Measurements from ENCODE around the gene CYTH3. TPM values are rescaled to one million over a fixed set of nuclear protein-coding genes. Genes with fewer than 3 reads are reported as not detected.

Gene CYTH3
- total RNA-seq, 1 experiment from 2014 or later = 16.7 TPM

DNA sequence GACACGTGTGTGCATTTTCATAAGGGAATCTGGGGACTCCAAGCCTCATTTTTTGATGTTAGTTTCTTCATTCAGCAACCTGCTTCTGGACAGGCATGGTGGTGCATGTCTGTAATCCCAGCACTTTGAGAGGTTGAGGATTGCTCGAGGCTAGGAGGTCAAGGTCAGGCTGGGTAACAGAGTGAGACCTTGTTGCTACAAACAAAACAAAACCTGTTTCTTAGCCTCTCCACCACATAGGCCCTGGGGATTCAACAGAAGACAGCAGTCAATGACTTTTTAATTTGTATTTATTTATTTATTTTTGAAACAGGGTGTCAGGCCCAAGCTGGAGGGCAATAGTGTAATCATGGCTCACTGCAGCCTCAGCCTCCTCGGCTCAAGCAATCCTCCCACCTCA lies 6.9 kb upstream of the CYTH3 start:
- Histone ChIP-seq H3K4me2 (ENCODE audit: low read length) (no peak overlapping the region), H3K9me3 (ENCODE audit: control insufficient read depth in 1 of 2, insufficient read depth in 1 of 2, low read depth in 1 of 2, low read length in 2 of 2) (no peaks in the 10 kb centered on the region), H3K36me3 (ENCODE audit: control insufficient read depth in 1 of 2, insufficient read depth in 2 of 2, low read length in 2 of 2) (no peaks in the 10 kb centered on the region), H3K79me2 (ENCODE audit: insufficient read depth, low read length) (no peaks in the 10 kb centered on the region), H3K27me3 (ENCODE audit: insufficient read depth, low read length) (no peaks in the 10 kb centered on the region), H3K9ac (ENCODE audit: low read length) (no peak overlapping the region), H3K4me3 (replicated peaks in 1 of 2; ENCODE audit: low read depth in 1 of 2, low read length in 2 of 2) (no peak overlapping the region), H4K20me1 (ENCODE audit: insufficient read depth) (no peaks in the 10 kb centered on the region), H3K27ac (ENCODE audit: low read depth, low read length) (no peak overlapping the region), H3K9me2 (ENCODE audit: insufficient read depth) (no peaks in the 10 kb centered on the region), H2AFZ (ENCODE audit: low read depth, low read length, poor library complexity, severe bottlenecking) (no peak overlapping the region), H3K4me1 (ENCODE audit: control insufficient read depth in 1 of 2, insufficient read depth in 2 of 2, low read length in 2 of 2) (peaks cover 19 to 34% of the 10 kb centered on the region in 2 experiments)
- no peak for DNase-seq (ENCODE audit: low read depth, low spot score)
- TF ChIP-seq, protein P1, sequence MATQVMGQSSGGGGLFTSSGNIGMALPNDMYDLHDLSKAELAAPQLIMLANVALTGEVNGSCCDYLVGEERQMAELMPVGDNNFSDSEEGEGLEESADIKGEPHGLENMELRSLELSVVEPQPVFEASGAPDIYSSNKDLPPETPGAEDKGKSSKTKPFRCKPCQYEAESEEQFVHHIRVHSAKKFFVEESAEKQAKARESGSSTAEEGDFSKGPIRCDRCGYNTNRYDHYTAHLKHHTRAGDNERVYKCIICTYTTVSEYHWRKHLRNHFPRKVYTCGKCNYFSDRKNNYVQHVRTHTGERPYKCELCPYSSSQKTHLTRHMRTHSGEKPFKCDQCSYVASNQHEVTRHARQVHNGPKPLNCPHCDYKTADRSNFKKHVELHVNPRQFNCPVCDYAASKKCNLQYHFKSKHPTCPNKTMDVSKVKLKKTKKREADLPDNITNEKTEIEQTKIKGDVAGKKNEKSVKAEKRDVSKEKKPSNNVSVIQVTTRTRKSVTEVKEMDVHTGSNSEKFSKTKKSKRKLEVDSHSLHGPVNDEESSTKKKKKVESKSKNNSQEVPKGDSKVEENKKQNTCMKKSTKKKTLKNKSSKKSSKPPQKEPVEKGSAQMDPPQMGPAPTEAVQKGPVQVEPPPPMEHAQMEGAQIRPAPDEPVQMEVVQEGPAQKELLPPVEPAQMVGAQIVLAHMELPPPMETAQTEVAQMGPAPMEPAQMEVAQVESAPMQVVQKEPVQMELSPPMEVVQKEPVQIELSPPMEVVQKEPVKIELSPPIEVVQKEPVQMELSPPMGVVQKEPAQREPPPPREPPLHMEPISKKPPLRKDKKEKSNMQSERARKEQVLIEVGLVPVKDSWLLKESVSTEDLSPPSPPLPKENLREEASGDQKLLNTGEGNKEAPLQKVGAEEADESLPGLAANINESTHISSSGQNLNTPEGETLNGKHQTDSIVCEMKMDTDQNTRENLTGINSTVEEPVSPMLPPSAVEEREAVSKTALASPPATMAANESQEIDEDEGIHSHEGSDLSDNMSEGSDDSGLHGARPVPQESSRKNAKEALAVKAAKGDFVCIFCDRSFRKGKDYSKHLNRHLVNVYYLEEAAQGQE (IDR thresholded peaks at IDR 0.05; ENCODE audit: low read depth) = no peak
- no peak for TF ChIP-seq ELF1 (IDR thresholded peaks at IDR 0.05; ENCODE audit: borderline replicate concordance, low read depth)
- TF ChIP-seq CBX3 (IDR thresholded peaks at IDR 0.05; ENCODE audit: low read depth) = no peak
- TF ChIP-seq EZH2 (IDR thresholded peaks at IDR 0.05) = no peak
- TF ChIP-seq FOSL1 (IDR thresholded peaks at IDR 0.05; ENCODE audit: low read depth) = no peak
- TF ChIP-seq EGR1 (IDR thresholded peaks at IDR 0.05; ENCODE audit: low read depth) = no peak
- TF ChIP-seq SIN3A (IDR thresholded peaks at IDR 0.05; ENCODE audit: low read depth) = no peak
- TF ChIP-seq ZNF274 (IDR thresholded peaks at IDR 0.05; ENCODE audit: low read depth, low read length) = no peak
- TF ChIP-seq, protein P2, sequence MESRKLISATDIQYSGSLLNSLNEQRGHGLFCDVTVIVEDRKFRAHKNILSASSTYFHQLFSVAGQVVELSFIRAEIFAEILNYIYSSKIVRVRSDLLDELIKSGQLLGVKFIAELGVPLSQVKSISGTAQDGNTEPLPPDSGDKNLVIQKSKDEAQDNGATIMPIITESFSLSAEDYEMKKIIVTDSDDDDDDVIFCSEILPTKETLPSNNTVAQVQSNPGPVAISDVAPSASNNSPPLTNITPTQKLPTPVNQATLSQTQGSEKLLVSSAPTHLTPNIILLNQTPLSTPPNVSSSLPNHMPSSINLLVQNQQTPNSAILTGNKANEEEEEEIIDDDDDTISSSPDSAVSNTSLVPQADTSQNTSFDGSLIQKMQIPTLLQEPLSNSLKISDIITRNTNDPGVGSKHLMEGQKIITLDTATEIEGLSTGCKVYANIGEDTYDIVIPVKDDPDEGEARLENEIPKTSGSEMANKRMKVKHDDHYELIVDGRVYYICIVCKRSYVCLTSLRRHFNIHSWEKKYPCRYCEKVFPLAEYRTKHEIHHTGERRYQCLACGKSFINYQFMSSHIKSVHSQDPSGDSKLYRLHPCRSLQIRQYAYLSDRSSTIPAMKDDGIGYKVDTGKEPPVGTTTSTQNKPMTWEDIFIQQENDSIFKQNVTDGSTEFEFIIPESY (IDR thresholded peaks at IDR 0.05; ENCODE audit: extremely low read depth, insufficient replicate concordance, low read length) = no peak
- TF ChIP-seq ATF3 (IDR thresholded peaks at IDR 0.05) = no peak
- no peak for TF ChIP-seq SRF (IDR thresholded peaks at IDR 0.05; ENCODE audit: low read depth)
- TF ChIP-seq, protein P3, sequence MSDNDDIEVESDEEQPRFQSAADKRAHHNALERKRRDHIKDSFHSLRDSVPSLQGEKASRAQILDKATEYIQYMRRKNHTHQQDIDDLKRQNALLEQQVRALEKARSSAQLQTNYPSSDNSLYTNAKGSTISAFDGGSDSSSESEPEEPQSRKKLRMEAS (IDR thresholded peaks at IDR 0.05) = no peak
- no peak for TF ChIP-seq ZFX (IDR thresholded peaks at IDR 0.05)
- TF ChIP-seq POLR2AphosphoS5 (IDR thresholded peaks at IDR 0.05; ENCODE audit: low read depth, low read length) = no peak
- no peak for TF ChIP-seq POLR2A (IDR thresholded peaks at IDR 0.05; ENCODE audit: borderline replicate concordance, extremely low read depth, insufficient read depth, insufficient read length)
- TF ChIP-seq, protein P4, sequence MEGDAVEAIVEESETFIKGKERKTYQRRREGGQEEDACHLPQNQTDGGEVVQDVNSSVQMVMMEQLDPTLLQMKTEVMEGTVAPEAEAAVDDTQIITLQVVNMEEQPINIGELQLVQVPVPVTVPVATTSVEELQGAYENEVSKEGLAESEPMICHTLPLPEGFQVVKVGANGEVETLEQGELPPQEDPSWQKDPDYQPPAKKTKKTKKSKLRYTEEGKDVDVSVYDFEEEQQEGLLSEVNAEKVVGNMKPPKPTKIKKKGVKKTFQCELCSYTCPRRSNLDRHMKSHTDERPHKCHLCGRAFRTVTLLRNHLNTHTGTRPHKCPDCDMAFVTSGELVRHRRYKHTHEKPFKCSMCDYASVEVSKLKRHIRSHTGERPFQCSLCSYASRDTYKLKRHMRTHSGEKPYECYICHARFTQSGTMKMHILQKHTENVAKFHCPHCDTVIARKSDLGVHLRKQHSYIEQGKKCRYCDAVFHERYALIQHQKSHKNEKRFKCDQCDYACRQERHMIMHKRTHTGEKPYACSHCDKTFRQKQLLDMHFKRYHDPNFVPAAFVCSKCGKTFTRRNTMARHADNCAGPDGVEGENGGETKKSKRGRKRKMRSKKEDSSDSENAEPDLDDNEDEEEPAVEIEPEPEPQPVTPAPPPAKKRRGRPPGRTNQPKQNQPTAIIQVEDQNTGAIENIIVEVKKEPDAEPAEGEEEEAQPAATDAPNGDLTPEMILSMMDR (IDR thresholded peaks at IDR 0.05 in 2 of 3, conservative IDR thresholded peaks at IDR 0.05 in 1 of 3; ENCODE audit: borderline replicate concordance in 1 of 3, insufficient read depth in 1 of 3, low read depth in 2 of 3, low read length in 2 of 3) = no peak
- intact Hi-C loops (cut with micrococcal nuclease) = no loop called here
- ChIA-PET RAD21 (ENCODE audit: low non-redundant PET in 1 of 2, low total read pairs in 2 of 2, uncharacterized antibody in 2 of 2, unreplicated experiment in 2 of 2) (no interaction called here), POLR2A (no interaction called here), CTCF (no interaction called here)
- no TSS peak for BruUV-seq (replicated peaks)
- ATAC-seq = no peak
